ENCODE measurements around the gene KCNN3. TPM values are rescaled to one million over a fixed set of nuclear protein-coding genes. Genes with fewer than 3 reads are reported as not detected.

KCNN3 gene
- polyA plus RNA-seq, 12 donors: 5.8 to 12.8 (median 9.5) TPM; not detected in 1

DNA sequence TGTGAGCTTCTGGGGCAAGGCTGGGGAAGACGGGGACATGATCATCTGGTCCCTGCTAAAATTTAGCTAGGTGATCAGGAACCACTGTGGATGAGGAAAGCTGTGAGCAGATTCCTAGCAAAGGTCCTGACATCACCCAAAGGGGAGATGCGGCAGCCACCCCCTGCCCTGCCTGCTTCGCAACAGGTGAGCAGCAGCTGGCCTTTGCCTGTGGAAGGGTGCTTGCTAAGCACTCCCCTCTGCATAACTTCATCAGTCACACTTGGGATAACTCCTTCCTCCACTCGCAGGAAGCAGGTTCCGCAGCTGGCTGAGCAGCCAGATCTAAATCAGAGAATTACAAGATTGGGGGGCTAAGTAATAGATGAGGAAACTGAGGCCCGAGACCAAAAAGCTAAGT, 51.2 kb downstream of the KCNN3 start:
- DNase-seq: no peak

DNA sequence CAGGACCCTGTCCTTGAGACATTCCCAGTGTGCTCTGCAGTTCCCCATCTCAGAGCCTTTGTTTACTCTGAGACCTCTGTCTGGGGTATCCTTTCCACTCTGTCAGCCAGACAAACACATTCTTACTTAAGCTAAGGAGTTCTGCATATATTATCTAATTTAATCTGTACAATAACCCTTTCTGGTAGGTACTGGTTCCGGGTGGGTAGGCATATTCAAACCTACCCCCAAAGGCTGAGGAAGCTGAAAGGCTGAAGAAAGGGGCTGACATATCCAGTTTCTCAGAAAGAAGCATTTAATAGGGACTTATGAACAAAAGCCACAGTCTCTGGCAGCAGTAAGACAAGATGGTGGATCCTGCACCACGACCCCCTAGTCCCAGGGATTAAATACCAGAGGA, 53.1 kb downstream of the KCNN3 start:
- no peak for DNase-seq

DNA sequence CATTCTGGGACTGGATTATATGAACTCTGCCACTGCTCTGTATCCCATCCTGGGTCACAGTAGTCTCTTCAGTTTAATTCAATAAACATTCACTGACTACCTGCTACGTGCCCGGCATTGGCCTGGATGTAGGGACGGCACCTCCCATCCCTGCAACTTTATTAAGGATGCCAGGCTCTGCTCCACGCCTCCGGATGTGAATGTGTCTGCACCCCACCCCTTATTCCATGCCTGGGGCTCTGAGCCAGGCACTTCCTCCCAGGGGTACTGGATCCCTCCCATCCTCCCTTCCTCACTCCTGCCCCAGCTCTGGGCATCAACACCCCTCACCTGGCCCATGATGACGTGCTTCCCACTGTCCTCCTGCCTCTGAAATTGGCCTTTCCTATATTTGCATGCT, 53.7 kb downstream of the KCNN3 start:
- DNase-seq: no peak

DNA sequence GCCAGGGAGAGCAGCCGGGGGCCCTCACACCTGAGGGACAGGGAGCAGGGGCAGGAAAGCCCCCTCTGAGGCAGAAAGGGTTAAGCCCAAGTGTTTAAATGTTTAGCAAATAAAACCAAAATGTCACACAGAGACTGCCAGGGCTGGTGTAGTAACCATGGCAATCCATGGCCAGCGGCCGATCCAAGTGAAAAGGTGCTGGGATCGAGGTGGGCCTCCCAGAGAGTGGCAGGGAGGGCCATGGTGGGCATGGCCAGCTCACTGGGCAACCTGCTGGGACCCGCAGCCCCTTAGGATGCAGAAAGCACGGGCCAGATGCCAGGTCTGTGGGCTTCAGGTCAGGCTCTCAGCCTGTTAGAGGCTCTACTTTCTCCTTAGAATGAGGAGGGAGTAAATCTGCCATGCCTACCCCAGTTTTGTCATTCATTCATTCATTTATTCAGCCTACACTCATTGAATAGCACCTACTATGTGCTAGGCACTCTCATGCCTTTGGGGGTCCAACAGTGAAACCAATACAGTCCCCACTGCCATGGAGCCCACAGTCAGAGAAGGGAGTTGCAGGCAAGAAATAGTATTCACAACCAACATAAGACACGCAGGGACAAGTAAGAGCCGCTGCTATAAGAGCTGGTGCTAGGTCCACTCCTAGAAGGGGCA, 56.1 kb downstream of the KCNN3 start:
- no peak for DNase-seq

DNA sequence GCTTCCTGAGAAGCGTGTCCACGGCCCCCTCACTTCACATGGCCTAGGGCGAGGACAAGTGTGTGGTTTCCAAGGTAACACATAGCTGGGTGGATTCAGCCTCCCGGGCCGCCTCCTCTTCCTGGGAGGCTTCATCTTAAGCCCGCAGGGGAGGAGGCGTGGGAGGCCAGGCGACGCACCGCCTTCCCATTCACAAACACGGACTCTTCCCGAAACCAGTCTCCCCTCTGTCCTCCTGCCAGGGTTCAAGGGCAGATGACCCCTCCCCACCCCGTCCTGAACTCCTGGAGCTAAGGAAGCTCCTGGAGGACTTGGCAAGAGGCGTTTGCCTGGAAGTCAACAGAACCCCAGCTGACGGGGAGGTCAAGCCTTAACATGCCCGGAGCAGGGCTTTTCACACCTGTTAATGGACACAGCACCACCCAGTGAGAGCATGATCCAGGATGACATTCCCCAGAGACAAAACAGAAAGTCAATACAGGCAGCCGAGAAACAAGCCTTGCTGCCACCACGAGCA, 56.7 kb downstream of the KCNN3 start:
- no peak for DNase-seq

DNA sequence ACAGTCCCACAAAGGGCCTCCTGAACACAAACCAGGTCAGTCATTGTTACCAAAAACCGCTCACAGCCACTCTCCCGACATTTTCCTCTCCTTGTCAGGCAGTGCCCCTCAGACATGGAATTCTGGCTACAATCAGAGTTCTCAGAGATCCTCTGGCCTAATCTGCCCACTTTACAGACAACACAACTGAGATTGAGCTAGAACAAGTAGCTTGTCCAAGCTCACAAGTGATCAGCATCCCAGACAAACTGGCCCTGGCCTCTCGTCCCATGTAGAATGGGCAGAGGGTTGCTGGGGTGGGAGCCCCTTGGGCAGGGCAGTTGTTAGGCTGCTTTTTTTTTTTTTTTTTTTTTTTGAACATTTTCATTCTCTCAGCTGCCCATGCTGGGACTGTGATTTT, 57.2 kb downstream of the KCNN3 start:
- no peak for DNase-seq

DNA sequence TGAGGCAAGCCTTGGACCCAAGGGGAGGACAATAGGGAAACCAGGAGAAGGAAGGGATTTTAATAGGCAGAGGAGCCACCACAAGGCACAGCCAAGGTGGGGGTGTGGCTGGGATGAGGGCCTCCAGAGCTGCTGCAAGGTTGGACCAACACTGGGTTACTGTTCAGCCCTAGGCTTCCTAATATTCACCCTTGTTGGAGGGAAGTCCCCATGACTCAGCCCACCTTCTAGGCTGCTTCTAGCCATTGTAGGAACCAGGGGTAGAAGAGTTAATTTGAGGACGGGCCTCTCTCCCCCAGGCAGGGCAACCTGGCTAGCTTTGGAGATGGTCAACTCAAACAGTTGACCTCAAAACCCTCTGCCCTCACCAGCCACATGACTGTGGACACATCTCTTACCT, 59.5 kb downstream of the KCNN3 start:
- no peak for DNase-seq

DNA sequence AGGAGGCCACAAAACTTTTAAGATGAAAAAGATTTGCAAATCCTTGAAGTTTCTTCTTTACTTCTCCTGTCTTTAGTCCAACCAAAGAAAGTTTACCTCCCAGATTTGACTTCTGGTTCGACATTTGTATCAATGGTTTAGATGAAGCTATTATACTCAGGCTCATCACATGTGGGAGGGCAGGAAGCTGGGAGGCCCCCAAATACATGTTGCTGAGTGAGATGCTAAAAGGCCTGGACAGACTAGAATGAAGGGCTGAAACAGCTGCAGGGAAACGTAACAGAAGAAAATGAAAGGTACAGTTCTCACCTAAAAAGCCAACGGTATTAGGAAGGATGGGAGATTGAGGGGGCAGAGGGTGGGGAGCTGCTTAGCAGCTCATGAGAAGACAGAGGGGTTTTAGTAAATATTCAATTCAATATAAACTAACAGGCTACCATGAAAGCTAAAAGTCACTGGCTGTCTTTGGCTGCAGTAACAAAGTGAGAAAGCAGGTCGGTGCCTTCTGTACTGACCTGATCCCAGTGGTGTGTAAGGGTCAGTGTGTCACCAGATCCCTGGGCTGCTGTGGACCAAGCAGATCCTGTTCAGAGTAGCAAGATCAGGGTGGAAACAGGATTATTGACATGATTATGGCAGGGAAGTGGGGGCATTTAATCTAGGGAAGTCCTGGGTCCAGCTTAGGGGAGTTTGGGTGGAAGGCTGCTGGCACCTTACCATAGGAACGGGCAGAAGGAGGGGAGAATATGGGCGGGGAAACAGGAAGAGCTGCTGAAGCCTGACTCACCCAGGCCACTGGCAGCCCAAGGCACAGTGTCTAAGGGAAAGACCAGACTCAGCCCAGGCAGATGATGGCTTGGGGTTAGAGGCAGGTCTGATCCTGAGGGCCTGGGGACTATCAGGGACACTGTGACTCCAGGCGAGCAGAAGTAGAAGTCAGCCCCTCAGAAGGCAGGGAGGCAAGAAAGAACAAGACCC, 60.4 kb downstream of the KCNN3 start:
- DNase-seq: no peak

DNA sequence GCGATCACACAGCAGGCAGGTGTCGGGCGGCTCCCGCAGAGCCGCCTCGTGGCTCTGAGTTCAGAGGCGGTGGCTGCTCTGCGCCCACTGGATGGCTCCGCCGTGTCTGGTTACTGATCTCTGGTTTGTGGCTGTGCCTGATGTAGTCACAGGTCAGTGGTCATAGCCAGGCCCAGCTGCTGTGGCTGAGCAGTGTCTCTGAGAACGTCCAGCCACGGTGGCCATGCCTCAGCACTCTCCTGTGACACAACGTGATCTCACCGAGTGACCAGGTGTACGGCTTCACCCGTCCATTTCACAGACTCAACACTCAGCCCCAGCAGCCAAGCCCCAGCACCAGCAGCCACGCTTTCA, 61.2 kb downstream of the KCNN3 start:
- no peak for DNase-seq

DNA sequence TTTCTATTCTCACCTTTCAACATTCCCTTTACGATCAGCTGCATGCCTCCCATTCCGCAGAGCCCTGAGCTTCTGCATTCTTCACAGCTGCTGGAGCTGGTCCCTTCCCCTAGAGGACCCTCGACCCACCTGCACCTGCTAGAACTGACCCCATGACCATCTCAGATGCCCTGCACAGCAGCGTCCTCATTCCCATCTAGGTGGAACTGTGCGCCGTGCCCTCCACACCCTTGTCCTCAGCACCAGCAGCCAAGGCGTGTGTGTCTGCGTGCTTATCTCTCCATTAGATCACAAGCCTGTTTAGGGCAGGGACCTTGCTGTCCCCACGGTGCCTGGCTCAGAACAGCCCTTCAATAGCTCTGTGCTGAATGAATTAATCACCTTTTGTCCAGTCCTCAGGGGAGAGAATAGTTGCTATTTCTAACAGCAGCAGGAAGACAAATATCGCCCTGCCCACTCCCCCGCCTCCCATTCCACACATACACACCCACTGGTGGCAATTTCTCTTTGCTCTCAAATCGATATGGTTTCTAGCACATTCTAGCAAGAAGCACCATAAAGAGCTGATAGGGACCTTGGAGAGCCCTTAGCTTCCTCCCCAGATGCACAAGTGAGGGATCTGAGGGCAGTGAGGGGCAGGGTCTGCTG, 61.7 kb downstream of the KCNN3 start:
- DNase-seq: no peak

DNA sequence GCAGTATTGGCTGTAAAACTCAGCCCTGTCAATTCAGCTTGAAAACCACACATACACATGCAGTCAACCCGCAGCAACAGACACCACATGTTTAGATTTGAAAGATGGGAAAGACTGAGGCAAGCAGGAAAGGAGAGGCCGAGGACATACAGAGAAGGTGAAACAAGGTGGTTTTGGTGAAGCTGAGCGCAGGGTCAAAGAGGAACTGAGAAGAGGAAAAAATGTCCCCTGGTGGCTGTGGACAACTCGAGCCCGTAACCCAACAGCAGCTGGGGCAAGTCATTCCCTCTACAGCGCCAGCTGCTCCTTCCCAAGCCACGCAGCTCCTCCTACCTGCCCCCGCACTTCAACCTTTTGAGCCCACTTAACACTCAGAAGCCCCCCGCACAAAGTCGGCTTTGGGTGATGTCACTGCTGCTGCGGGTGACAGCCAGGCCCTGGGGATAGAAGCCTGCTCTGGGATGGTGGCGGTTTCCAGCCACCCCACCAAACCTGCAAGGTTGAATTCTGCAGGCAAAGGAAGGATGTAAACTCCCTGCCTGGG, 63.0 kb downstream of the KCNN3 start:
- DNase-seq: no peak

DNA sequence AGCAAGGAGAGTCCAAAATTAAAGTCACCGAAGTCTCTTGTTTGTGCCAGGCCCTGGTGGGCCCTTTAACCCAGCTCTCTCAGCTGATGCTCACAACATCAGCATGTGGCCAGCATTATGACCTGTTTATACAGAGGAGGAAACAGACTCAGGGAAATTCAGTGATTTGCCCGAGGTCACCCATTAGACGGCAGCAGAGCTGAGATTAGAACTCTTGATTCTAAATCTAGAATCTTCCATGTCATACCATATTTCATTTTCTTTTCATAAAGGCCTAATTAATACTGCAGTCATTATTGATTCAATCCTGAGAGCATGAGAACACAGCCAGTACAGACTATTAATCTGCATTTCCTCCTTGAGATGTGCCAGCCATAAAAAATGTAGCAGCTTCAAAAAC, 63.7 kb downstream of the KCNN3 start:
- no peak for DNase-seq

DNA sequence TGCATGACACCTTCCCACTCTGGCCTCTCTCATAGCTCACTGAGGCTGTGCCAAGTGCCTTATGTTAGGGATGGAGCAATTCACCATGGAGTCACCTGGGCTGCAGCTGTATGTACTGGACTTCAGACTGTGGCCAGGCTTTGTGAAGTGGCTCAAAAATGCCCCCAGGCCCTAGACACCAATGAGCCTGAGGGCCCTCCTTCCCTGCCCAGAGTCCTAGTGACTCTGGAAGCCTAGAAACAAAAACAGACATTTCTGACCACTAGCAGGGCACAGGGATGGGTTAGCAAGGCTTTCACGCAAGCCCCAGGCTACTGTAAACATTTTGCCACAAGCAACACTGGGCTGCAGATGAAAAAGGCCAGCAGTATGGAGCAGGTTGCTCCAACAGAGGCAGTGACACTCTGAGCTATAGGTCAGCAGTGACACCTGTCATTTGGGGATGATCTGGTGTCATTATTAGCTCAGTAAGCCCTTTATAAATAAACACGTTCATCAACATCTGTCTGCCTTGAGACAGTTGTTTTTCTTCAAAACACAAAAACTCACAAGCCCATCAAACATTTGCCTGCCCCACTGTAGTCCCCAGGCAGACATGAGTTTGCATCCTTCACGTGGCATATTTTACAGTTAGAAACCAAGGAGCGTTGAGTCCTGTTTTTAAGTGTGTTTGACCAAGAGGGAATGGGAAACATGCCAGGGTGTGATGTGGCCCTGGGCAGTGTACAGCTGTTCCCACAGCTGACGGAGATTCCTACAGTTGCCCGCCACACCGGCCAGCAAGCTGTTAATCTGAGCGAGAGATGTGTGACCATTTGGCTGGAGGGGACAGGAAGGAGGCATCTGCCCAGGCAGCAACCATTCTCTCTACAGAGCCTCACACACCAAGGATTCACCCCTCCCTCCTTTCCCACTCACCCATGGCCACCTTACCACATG, 66.8 kb downstream of the KCNN3 start:
- peak; percentile 41 for DNase-seq

DNA sequence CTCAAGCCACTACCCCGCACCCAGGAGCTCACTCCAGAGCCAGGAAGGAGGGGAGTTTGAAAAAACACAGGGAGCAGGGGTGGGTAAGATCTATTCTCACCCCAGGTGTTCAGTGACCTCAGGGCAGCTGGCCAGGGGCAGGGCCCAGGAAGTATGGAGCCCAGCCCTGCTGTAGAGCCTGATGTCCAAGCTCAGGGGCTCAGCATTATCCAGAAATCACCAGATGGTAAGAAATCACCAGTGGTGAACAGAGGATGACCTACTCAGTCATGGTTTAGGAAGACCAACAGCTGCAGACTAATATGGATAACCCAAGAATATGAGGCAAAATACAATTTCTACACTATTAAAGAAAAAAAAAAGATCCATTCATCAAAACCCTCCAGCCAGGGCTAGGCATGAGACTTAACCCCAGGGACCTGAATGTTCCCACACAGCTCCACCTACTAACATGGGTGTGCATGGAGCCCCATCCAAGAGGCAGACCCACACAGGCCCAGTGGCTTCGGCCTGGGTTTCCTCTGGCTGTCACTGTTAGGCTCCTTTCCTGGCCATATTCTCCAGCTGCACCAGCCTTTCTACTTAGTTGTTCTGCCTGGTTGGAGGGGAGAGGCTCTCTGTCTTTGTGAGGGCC, 67.6 kb downstream of the KCNN3 start:
- DNase-seq: no peak

DNA sequence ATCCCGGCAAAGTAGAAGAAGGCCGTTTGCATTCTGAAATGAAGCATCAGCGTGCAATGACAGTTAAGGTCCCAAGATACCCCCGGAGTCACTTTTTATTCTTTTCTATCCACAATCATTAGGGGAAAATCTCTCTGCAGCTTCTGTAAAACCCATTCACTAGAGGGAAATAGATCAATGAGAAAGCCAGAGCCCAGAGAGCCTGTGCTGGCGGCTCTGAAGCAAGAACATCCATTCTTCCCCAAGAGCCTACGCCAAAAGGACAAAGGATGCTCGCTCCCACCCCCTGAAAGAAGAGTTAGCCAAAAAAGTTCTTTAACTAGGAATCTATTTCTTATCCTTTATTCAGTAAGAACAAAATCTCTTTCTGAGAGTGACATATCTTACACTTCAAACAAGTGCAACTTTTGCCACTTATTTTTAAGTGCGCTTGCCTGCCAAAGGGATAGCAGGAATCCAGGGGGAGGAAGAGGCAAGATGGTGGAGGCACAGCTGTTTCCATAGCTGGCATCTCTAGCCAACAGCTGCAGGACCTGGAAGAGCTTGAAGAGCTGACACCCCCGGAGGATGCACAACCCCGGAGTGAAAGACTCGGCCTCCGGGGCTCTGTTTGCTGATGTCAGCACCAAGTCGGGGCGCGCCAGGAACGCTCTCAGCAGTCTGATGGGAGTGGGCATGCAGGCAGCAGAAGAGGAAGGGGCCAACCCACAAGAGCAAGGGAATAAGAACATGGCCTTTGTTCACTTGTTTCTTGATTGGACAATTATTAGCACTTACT, 68.7 kb downstream of the KCNN3 start:
- peak; percentile 52 for DNase-seq

DNA sequence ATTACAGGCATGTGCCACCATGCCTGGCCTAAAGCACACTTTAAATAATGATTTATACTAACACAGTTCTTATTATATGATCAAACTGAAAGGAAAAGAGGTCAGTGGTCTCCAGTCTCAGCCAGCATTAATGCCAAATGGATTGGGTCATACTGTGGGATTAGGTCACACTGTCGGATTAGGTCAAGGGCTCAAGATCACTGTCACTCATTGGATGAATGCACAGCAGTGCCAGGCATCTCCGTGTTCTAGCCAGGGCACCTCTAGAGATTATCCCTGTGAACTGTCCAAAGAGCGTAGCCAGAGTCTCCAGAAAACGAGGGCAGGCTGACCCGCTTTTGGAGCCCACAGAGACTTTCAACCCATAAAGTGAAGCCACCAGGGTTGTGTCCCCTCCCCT, 70.9 kb downstream of the KCNN3 start:
- no peak for DNase-seq

DNA sequence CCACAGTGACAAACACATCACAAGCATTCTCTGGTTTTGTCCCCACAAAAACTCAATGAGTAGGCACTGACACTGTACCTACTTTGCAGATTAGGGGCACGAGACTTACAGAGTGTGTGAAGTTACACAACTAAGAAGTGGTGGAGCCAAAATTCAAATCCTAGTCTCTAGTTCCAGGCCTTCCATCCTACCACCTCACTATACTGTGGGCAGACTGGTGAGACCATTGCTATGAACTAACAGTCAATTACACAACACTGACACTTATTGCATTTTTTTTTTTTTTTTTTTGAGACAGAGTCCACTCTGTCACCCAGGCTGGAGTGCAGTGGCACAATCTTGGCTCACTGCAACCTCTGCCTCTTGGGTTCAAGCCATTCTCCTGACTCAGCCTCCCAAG, 71.4 kb downstream of the KCNN3 start:
- DNase-seq: no peak

DNA sequence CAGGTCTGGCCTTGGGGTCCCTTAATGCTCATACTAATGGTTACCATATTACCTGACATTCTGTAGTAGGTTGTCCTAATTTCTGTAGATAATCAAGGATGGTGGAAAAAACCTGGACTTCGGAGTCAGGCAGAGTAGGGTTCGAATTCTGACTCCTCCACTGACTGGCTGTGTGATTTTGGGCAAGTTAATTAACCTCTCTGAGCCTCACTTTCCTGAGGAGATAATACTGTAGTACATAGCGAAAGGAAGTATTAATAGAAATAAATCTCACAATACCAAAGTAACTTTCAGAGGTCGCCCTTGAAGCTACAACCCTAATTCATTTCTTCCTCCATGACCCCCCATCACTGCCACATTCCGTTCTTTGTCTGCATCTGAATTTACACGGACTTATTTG, 72.9 kb downstream of the KCNN3 start:
- DNase-seq: no peak

DNA sequence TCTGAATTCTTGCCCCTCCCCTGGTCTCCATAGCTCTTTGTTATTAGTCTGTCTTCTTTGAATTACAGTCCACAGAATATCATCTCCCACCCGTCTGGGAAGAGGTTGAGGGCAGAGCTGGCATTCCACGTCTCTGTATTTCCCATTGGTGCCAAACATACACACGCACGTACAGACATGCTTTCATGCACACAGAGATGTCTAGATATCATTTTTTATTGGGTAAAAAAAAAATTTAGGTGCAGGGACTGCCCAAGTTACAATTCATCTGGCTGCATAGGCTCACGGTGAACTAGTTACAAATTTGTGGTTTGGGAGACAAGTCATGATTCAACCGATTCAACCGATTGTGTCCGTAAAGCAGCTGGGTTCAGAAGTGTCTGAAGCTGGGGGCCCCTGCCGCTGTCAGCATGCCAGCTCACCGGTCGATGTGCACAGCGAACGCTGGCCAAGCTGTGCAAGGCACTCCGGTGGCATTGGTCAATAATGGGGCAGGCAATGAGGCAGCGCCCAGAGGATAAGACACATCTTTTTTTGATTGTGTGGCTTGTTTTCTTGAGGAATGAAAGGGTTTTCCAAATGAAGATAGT, 73.7 kb downstream of the KCNN3 start:
- DNase-seq: no peak

Data from muscle of arm (tissue), 12 donors.